Kidney epithelial cell (primary cell): ENCODE results near the gene CD53. TPM values are rescaled to one million over a fixed set of nuclear protein-coding genes. Genes with fewer than 3 reads are reported as not detected.
"Not testable (repeated sequence)": the region's sequence is repeated elsewhere in the genome, so short reads cannot be mapped to it uniquely, and the experiment has no call there.

Source experiments
- DNase-seq: peaks from one replicate; pipeline ENCODE4 v3.0.0-alpha.2; 2010; ENCODE audit warnings: low read depth
- H3K27me3 ChIP-seq: 2 replicates; pipeline ENCODE4 v1.6.0; 2011; ENCODE audit warnings: low read length; ENCODE audit not compliant: control insufficient read depth, insufficient read depth
- H3K36me3 ChIP-seq: 2 replicates; pipeline ENCODE4 v1.5.1; 2011; ENCODE audit warnings: low read length; ENCODE audit not compliant: control insufficient read depth, insufficient read depth
- H3K4me3 ChIP-seq: 2 replicates; pipeline ENCODE4 v1.5.1; 2011; ENCODE audit warnings: low read depth, mild to moderate bottlenecking, control low read depth, low read length
- total RNA-seq: library from RNA; depleted of rRNA; stranded (reverse); fragments of >200 nt; gene quantifications from 2 replicates; pipeline ENCODE4 v1.2.3, GENCODE V29; 2015
- TF ChIP-seq, protein P1 (sequence below): IDR thresholded peaks from 2 replicates; pipeline ENCODE4 v1.5.1; 2011; ENCODE audit warnings: mild to moderate bottlenecking, moderate library complexity, low read length, control low read depth, inconsistent platforms; ENCODE audit not compliant: insufficient read depth, poor library complexity, severe bottlenecking

The CD53 gene
- total RNA-seq, 1 donor from 2014 or later = not detected

DNA sequence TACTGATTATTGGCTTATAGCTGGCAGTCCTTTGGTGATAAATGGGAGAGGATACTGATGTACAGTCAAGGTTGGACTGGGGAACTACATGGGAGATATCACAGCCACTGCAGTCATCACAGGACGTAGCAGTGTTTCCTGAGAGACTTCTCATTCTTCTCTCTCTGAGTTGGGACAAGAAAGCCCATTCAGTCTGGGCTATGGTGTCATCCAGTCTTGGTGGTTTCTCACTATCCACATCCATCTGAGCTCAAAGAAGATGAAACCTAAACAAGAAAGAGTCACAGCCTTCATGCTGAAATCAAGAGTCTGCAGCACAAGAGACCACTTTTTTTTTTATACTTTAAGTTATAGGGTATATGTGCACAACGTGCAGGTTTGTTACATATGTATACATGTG, 12.8 kb upstream of the CD53 start:
- DNase-seq = no peak
- Histone ChIP-seq H3K27me3 (no peaks in the 10 kb centered on the region), H3K36me3 (no peaks in the 10 kb centered on the region), H3K4me3 (no peak overlapping the region)
- TF ChIP-seq, protein P1, sequence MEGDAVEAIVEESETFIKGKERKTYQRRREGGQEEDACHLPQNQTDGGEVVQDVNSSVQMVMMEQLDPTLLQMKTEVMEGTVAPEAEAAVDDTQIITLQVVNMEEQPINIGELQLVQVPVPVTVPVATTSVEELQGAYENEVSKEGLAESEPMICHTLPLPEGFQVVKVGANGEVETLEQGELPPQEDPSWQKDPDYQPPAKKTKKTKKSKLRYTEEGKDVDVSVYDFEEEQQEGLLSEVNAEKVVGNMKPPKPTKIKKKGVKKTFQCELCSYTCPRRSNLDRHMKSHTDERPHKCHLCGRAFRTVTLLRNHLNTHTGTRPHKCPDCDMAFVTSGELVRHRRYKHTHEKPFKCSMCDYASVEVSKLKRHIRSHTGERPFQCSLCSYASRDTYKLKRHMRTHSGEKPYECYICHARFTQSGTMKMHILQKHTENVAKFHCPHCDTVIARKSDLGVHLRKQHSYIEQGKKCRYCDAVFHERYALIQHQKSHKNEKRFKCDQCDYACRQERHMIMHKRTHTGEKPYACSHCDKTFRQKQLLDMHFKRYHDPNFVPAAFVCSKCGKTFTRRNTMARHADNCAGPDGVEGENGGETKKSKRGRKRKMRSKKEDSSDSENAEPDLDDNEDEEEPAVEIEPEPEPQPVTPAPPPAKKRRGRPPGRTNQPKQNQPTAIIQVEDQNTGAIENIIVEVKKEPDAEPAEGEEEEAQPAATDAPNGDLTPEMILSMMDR = no peak

DNA sequence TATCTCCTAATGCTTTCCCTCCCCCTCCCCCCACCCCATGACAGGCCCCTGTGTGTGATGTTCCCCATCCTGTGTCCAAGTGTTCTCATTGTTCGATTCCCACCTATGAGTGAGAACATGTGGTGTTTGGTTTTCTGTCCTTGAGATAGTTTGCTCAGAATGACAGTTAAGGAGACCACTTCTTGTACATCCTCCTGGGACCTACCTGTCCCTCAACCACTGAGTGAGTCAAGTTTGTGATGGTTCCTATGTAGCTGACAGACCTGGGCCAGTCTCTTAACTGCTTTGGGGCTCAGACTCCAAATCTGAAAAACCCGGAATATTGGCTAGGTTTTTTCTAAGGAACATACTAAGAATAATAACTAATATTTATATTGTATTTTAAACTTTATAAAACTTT, 12.3 kb upstream of the CD53 start:
- H3K4me3 ChIP-seq, DNase-seq, H3K36me3 ChIP-seq: not testable (repeated sequence)

DNA sequence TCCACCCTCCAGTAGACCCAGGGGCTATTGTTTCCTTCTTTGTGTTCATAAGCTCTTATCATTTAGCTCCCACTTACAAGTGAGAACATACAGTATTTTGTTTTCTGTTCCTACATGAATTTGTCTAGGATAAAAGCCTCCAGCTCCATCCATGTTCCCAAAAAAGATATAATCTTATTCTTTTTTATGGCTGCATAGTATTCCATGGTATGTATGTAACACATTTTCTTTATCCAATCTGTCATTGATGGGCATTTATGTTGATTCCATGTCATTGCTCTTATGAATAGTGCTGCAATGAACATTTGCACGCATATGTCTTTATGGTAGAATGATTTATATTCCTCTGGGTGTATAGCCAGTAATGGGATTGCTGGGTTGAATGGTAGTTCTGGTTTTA, 11.0 kb upstream of the CD53 start:
- H3K4me3 ChIP-seq, DNase-seq, H3K27me3 ChIP-seq, H3K36me3 ChIP-seq: not testable (repeated sequence)

More for the DNA sequence above, 12.3 kb upstream of the CD53 start:
- not testable (repeated sequence) for H3K27me3 ChIP-seq

DNA sequence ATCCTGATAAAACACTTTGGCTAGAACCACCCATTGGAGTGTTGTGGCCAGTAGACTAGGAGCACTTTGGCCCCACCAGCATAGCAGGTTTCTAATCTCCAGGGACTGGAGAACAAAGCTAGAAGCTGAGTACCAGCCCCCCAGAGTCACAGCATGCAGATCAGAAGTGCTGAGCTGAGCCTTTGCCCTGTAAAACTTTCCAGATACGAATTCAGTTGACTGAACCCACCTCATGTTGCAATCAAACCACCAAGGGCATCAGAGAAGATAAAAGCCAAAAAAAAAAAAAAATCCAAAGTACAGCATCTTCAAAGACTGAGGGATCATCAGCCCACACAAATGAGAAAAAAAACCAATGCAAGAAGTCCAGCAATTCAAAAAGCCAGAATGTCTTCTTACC, 8.7 kb upstream of the CD53 start:
- H3K36me3 ChIP-seq = no peaks in the 10 kb centered on the region

DNA sequence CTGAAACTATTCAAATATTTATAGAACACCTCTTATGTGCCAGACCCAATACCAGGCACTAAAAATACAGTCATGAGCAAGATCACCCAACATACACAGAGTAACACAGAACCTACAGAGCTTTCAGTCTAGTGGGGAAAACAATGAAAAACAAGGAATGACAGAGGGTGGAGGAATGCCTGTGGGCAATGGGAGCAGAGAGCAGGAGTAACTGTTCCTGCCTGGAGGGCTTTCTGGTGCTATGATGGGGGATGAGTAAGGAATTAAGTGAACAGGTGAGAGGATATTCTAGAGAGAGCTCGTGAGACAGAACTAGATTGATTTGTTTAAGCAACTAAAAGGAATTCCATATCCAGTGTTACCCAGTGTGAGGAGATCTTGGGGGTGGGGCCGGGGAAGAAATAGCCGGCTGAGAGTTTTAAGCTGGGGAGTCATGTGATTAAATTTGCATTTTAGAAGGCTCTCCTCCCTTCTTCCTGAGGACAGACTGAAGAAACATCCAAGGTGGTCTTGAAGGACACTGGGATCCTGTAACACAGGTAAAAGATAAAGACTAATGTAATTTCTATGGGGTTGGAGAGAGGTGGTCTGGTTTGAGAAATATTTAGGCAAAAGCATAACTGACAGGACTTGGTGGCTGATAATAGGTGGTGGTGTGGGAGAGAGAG, 2.1 kb upstream of the CD53 start:
- TF ChIP-seq, protein P1 = no peak
- H3K36me3 ChIP-seq = no peaks in the 10 kb centered on the region
- DNase-seq = no peak
- no peaks in the 10 kb centered on the region for H3K27me3 ChIP-seq
- H3K4me3 ChIP-seq = no peak overlapping the region

More for the DNA sequence above, 8.7 kb upstream of the CD53 start:
- Histone ChIP-seq H3K27me3 (no peaks in the 10 kb centered on the region), H3K4me3 (no peak overlapping the region)
- TF ChIP-seq, protein P1 = no peak
- no peak for DNase-seq

DNA sequence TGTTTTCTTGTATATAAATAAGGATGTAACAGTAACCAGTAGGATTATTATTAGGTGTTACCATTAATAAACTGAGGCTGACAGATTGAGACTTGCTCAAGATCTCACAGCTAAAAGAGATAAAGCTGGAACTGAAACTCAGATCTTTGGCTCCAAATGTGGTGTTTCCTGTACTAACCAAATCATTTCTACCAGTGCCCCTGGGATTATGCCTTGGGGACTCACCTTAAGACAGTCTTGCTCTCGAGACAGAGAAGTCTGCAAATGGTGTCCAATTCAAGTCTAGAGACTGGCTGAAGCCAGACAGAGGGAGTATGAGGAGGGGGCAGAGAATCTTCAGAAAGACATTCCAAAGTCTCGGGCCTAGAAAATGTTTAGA, 593 bp upstream of the CD53 start:
- Histone ChIP-seq H3K36me3 (no peaks in the 10 kb centered on the region), H3K4me3 (no peak overlapping the region), H3K27me3 (no peaks in the 10 kb centered on the region)
- no peak for DNase-seq
- TF ChIP-seq, protein P1 = no peak

DNA sequence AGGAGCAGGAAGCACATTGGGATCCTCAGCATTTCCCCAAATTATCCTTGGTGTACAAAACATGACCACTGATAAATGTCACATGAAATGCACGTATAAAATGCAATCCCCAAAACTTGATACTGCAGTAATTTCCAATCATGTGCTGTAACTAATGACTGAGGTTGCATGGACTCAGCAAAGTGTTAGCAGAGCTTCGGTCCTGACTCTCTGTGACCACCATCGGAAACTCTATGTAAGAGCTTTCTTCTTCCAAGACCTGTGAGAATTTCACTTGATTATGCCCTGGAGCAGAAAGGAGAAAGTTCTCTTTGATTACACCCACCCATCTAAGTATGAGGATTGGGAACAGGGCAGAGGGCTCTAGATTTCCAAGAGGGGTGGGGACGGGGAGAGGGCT, 908 bp downstream of the CD53 start:
- no peak overlapping the region for H3K4me3 ChIP-seq
- H3K36me3 ChIP-seq = no peaks in the 10 kb centered on the region
- H3K27me3 ChIP-seq = no peaks in the 10 kb centered on the region
- DNase-seq = no peak
- TF ChIP-seq, protein P1 = no peak
